ENCODE data around the gene ZNF524.
"Not testable (repeated sequence)": the region's sequence is repeated elsewhere in the genome, so short reads cannot be mapped to it uniquely, and the experiment has no call there.

Gene ZNF524

GRCh38 chr19:55581145-55581822, 18.8 kb upstream of the ZNF524 start:
- DNase-seq (ENCODE audit: low read depth): no peak

- no peak for DNase-seq (ENCODE audit: low read depth)
Observed at GRCh38 chr19:55581823-55582223, 18.3 kb upstream of the ZNF524 start.

- not testable (repeated sequence) for DNase-seq (ENCODE audit: low read depth)
Observed at GRCh38 chr19:55582284-55582683, 17.8 kb upstream of the ZNF524 start.

GRCh38 chr19:55583897-55584296, 16.2 kb upstream of the ZNF524 start:
- DNase-seq (ENCODE audit: low read depth): not testable (repeated sequence)

GRCh38 chr19:55584871-55585270, 15.2 kb upstream of the ZNF524 start:
- DNase-seq (ENCODE audit: low read depth): no peak

- peak; percentile 42 for DNase-seq (ENCODE audit: low read depth)
Observed at GRCh38 chr19:55585658-55586339, 14.3 kb upstream of the ZNF524 start.

GRCh38 chr19:55586976-55587668, 13.0 kb upstream of the ZNF524 start:
- peak; percentile 89 for DNase-seq (ENCODE audit: low read depth)

GRCh38 chr19:55588738-55589137, 11.3 kb upstream of the ZNF524 start:
- DNase-seq (ENCODE audit: low read depth): no peak

GRCh38 chr19:55590109-55590508, 10.0 kb upstream of the ZNF524 start:
- DNase-seq (ENCODE audit: low read depth): no peak

GRCh38 chr19:55590617-55591016, 9.5 kb upstream of the ZNF524 start:
- no peak for DNase-seq (ENCODE audit: low read depth)

GRCh38 chr19:55591555-55591954, 8.5 kb upstream of the ZNF524 start:
- DNase-seq (ENCODE audit: low read depth): no peak

- DNase-seq (ENCODE audit: low read depth): no peak
Observed at GRCh38 chr19:55592391-55593090, 7.5 kb upstream of the ZNF524 start.

- DNase-seq (ENCODE audit: low read depth): no peak
Observed at GRCh38 chr19:55593096-55593772, 6.9 kb upstream of the ZNF524 start.

- no peak for DNase-seq (ENCODE audit: low read depth)
Observed at GRCh38 chr19:55594996-55595545, 5.0 kb upstream of the ZNF524 start.

- no peak for DNase-seq (ENCODE audit: low read depth)
Observed at GRCh38 chr19:55596304-55596703, 3.8 kb upstream of the ZNF524 start.

GRCh38 chr19:55597501-55597921, 2.6 kb upstream of the ZNF524 start:
- no peak for DNase-seq (ENCODE audit: low read depth)

- DNase-seq (ENCODE audit: low read depth): no peak
Observed at GRCh38 chr19:55598034-55598433, 2.1 kb upstream of the ZNF524 start.

GRCh38 chr19:55598719-55599467, 1.2 kb upstream of the ZNF524 start:
- peak; percentile 84 for DNase-seq (ENCODE audit: low read depth)

GRCh38 chr19:55599468-55599841, 633 bp upstream of the ZNF524 start, which contains the start of gene FIZ1:
TSS of gene FIZ1 (minus strand) at chr19:55599517. CDS start at chr19:55597865, 1,652 bp downstream.
- peak; percentile 92 for DNase-seq (ENCODE audit: low read depth)

- no peak for DNase-seq (ENCODE audit: low read depth)
Observed at GRCh38 chr19:55600662-55601028, 557 bp downstream of the ZNF524 start.

GRCh38 chr19:55601084-55601483, 996 bp downstream of the ZNF524 start:
- no peak for DNase-seq (ENCODE audit: low read depth)

Measured in stimulated activated CD8-positive, alpha-beta memory T cell treated with anti-CD3 and anti-CD28 coated beads, Interleukin-4, amount 100 ng/mL, for 24 hours (primary cell).